WTC11 (cell line): ENCODE results near the gene NDUFB3. TPM values are rescaled to one million over a fixed set of nuclear protein-coding genes. Genes with fewer than 3 reads are reported as not detected.
A peak's percentile ranks its signal among the peaks of the same experiment; 100 is the strongest.

Experiments used
- ATAC-seq: fragments of 200-7000 bp; cut with Tn5 transposase; 2 replicates; pipeline ENCODE4 v1.10.0; 2021; ENCODE audit warnings: mild to moderate bottlenecking, moderate library complexity
- CTCF ChIA-PET: fragments of 300-600 bp; sonication (Branson Sonifier 250); formaldehyde crosslinking; loops from one replicate; lab custom pipeline; 2021; ENCODE audit warnings: antibody characterized with exemption; lab: Charles Lee
- POLR2A ChIA-PET: fragments of 350-600 bp; sonication (Branson Sonifier 250); formaldehyde crosslinking; loops from one replicate; lab custom pipeline; 2021; ENCODE audit warnings: antibody characterized with exemption; lab: Charles Lee
- DNase-seq: peaks from one replicate; pipeline ENCODE4 v3.0.0; 2021; ENCODE audit warnings: low spot score
- H3K27ac Mint-ChIP-seq: 2 replicates; pipeline ENCODE4 v1.8.0; 2021; ENCODE audit warnings: mixed read lengths
- H3K27me3 Mint-ChIP-seq: 2 replicates; pipeline ENCODE4 v1.8.0; 2021; ENCODE audit warnings: low read depth, mild to moderate bottlenecking, moderate library complexity, mixed read lengths
- H3K36me3 Mint-ChIP-seq: 2 replicates; pipeline ENCODE4 v1.8.0; 2021; ENCODE audit warnings: mixed read lengths
- H3K4me1 Mint-ChIP-seq: 2 replicates; pipeline ENCODE4 v1.8.0; 2022; ENCODE audit warnings: mixed read lengths
- H3K4me3 Mint-ChIP-seq: 2 replicates; pipeline ENCODE4 v1.8.0; 2021; ENCODE audit warnings: mild to moderate bottlenecking, moderate library complexity, mixed read lengths
- H3K9me3 Mint-ChIP-seq: 2 replicates; pipeline ENCODE4 v1.8.0; 2021; ENCODE audit warnings: mixed read lengths
- ZNF121 ChIP-seq: sonication (generic); formaldehyde crosslinking; IDR thresholded peaks from 2 replicates; pipeline ENCODE4 v1.8.0; 2023; ENCODE audit warnings: missing genetic modification reagents
- total RNA-seq: library from RNA; stranded (reverse); gene quantifications from 3 replicates; pipeline ENCODE4 v1.2.3, GENCODE V29; 2021

The NDUFB3 gene
- total RNA-seq, 1 experiment from 2014 or later, result 66.8 TPM

DNA sequence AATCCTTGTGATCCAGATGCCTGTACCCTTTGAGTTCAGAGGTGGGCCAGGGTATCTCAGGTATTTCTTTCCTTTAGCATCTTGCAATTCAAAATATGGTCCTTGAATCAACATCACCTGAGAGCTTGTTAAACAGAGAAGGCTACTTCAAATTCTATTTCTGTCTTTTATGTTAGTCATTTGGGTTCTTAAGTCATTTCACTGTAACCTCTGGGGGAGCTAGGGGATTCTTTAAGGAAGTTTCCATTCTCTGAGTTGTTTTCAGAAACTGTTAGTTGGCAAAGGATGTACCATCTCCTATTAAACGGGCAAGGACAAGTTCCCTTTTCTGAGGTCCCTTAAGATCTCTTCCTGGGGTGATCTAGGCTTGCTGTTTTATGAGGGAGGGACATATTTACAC, 60.7 kb downstream of the NDUFB3 start:
- ChIA-PET CTCF (no interaction called here), POLR2A (no interaction called here)
- Mint-ChIP-seq H3K27ac (0 out of 2 replicates have a peak overlapping the region, but pooled peaks have one; percentile 0), H3K4me1 (peaks cover 35% of the 10 kb centered on the region), H3K9me3 (no peaks in the 10 kb centered on the region), H3K4me3 (no peak overlapping the region), H3K27me3 (no peaks in the 10 kb centered on the region), H3K36me3 (peaks cover 22% of the 10 kb centered on the region)
- ATAC-seq (no peak), DNase-seq (no peak)
- no peak for TF ChIP-seq ZNF121 (CRISPR knock-in tag)

Other genes starting within 250 kb of the NDUFB3 start
- 25.5 to 29.5 TPM (median 25.7 TPM) in 3 replicates for gene CLK1, start 207.3 kb upstream of the NDUFB3 start, total RNA-seq
- gene PPIL3, start 182.9 kb upstream of the NDUFB3 start, total RNA-seq, result 39.3 to 51.8 TPM (median 49.9 TPM) in 3 replicates
- 49.1 to 51.2 TPM (median 50.6 TPM) in 3 replicates for gene NIF3L1, start 182.6 kb upstream of the NDUFB3 start, total RNA-seq
- gene ORC2, start 108.3 kb upstream of the NDUFB3 start, total RNA-seq, result 54.9 to 57.9 TPM (median 56.0 TPM) in 3 replicates
- gene HYCC2, start 330 bp upstream of the NDUFB3 start, total RNA-seq, result 8.8 to 10.4 TPM (median 9.1 TPM) in 3 replicates
- gene CFLAR, start 44.2 kb downstream of the NDUFB3 start, total RNA-seq, result 18.2 to 21.5 TPM (median 19.9 TPM) in 3 replicates
- 2.8 to 2.9 TPM (median 2.8 TPM) in 3 replicates for gene CASP10, start 111.1 kb downstream of the NDUFB3 start, total RNA-seq
- 3.3 to 4.8 TPM (median 4.4 TPM) in 3 replicates for gene CASP8, start 188.5 kb downstream of the NDUFB3 start, total RNA-seq